Uterus (tissue), 2 donors: ENCODE results near the gene SRPK3.

Experiments
- CTCF ChIP-seq, 4 experiments: fragments of 200-600 bp in 2 of 4; fragments of 450-650 bp in 2 of 4; sonication (generic) in 2 of 4; IDR thresholded peaks; one replicate each; pipeline ENCODE4 v1.5.1; 2016 to 2019; ENCODE audit warnings: antibody characterized with exemption in 4 of 4, mild to moderate bottlenecking in 2 of 4, moderate library complexity in 1 of 4
- POLR2A ChIP-seq, 2 donors: fragments of 450-650 bp; IDR thresholded peaks; one replicate each; pipeline ENCODE4 v1.6.1; 2016; ENCODE audit warnings: antibody characterized with exemption in 2 of 2, mild to moderate bottlenecking in 1 of 2, moderate library complexity in 1 of 2

GRCh38 chrX:153804621-153805020, 23.8 kb downstream of the SRPK3 start:
- TF ChIP-seq CTCF (IDR thresholded peaks at IDR 0.05) (no peak), POLR2A (IDR thresholded peaks at IDR 0.05) (no peak)
